IMR-90 (cell line): ENCODE results near the gene TINAG. TPM values are rescaled to one million over a fixed set of nuclear protein-coding genes. Genes with fewer than 3 reads are reported as not detected.

Experiments used
- ATAC-seq: fragments of 200-7000 bp; cut with Tn5 transposase; 2 replicates; pipeline ENCODE4 v1.9.1; 2020; ENCODE audit warnings: low read depth, mild to moderate bottlenecking, moderate library complexity
- BruUV-seq: library from RNA; stranded (reverse); fragments of 400-500 nt; replicated peaks from 2 replicates; lab custom pipeline; 2021; lab: Mats Ljungman, UMichigan
- CTCF ChIA-PET: fragments of 300-600 bp; formaldehyde crosslinking; extraction: SDS; loops from one replicate; lab custom pipeline; 2021; ENCODE audit warnings: antibody characterized with exemption; lab: Yijun Ruan, JAX
- POLR2A ChIA-PET: fragments of 300-600 bp; sonication (Branson Sonifier 250); formaldehyde crosslinking; loops from one replicate; lab custom pipeline; 2022; ENCODE audit warnings: antibody characterized with exemption; ENCODE audit not compliant: unreplicated experiment; lab: Charles Lee
- DNase-seq: peaks from one replicate; pipeline ENCODE4 v3.0.0; 2013
- H2AFZ ChIP-seq: replicated peaks from 2 replicates; pipeline ENCODE3; 2013; ENCODE audit warnings: low read length, mild to moderate bottlenecking; ENCODE audit not compliant: poor library complexity
- H2AK5ac ChIP-seq: 2 replicates; pipeline ENCODE4 v1.6.1; 2013; ENCODE audit warnings: low read depth, low read length, inconsistent platforms
- H2AK9ac ChIP-seq: replicated peaks from 2 replicates; pipeline ENCODE3; 2013; ENCODE audit warnings: mild to moderate bottlenecking, low read depth, low read length, moderate library complexity; ENCODE audit not compliant: poor library complexity
- H2BK120ac ChIP-seq: 2 replicates; pipeline ENCODE4 v1.6.1; 2013; ENCODE audit warnings: low read depth, low read length, inconsistent platforms
- H2BK15ac ChIP-seq: 3 replicates; pipeline ENCODE4 v1.6.1; 2013; ENCODE audit warnings: low read depth, low read length, inconsistent platforms
- H2BK20ac ChIP-seq: 2 replicates; pipeline ENCODE4 v1.6.1; 2013; ENCODE audit warnings: low read depth, mild to moderate bottlenecking, inconsistent platforms, low read length, moderate library complexity
- H2BK5ac ChIP-seq: 2 replicates; pipeline ENCODE4 v1.6.1; 2013; ENCODE audit warnings: mild to moderate bottlenecking, low read depth, low read length, inconsistent platforms; ENCODE audit not compliant: poor library complexity, severe bottlenecking
- H3K14ac ChIP-seq: replicated peaks from 2 replicates; pipeline ENCODE4 v1.6.1; 2013; ENCODE audit warnings: low read depth, low read length, inconsistent platforms
- H3K18ac ChIP-seq: 2 replicates; pipeline ENCODE4 v1.6.1; 2013; ENCODE audit warnings: low read depth, low read length, control low read depth
- H3K23ac ChIP-seq: 2 replicates; pipeline ENCODE4 v1.6.1; 2013; ENCODE audit warnings: low read depth, low read length, inconsistent platforms
- H3K27ac ChIP-seq: 2 replicates; pipeline ENCODE4 v1.5.1; 2013; ENCODE audit warnings: mild to moderate bottlenecking, control low read depth, low read length; ENCODE audit not compliant: insufficient read depth
- H3K27me3 ChIP-seq: 2 replicates; pipeline ENCODE4 v1.6.1; 2013; ENCODE audit warnings: low read length; ENCODE audit not compliant: control insufficient read depth, insufficient read depth
- H3K36me3 ChIP-seq: 2 replicates; pipeline ENCODE4 v1.6.1; 2013; ENCODE audit warnings: low read length, mixed read lengths; ENCODE audit not compliant: control insufficient read depth, insufficient read depth
- H3K4ac ChIP-seq: 2 replicates; pipeline ENCODE4 v1.6.1; 2013; ENCODE audit warnings: low read depth, low read length, inconsistent platforms
- H3K4me1 ChIP-seq: 2 replicates; pipeline ENCODE4 v1.6.1; 2013; ENCODE audit warnings: low read length, mixed read lengths; ENCODE audit not compliant: control insufficient read depth, insufficient read depth
- H3K4me2 ChIP-seq: 2 replicates; pipeline ENCODE4 v1.6.1; 2013; ENCODE audit warnings: low read depth, mild to moderate bottlenecking, control low read depth, low read length, moderate library complexity
- H3K4me3 ChIP-seq: 2 replicates; pipeline ENCODE4 v1.5.1; 2013; ENCODE audit warnings: low read depth, mild to moderate bottlenecking, control low read depth, low read length, moderate library complexity; ENCODE audit not compliant: insufficient read depth
- H3K56ac ChIP-seq: 2 replicates; pipeline ENCODE4 v1.6.1; 2013; ENCODE audit warnings: low read length, inconsistent platforms; ENCODE audit not compliant: insufficient read depth; ENCODE audit errors: extremely low read depth
- H3K79me1 ChIP-seq, 2 experiments: 2 replicates each; pipeline ENCODE4 v1.6.1; 2013; ENCODE audit warnings: low read length in 2 of 2, inconsistent platforms in 1 of 2, low read depth in 1 of 2
- H3K9ac ChIP-seq: 2 replicates; pipeline ENCODE4 v1.6.1; 2013; ENCODE audit warnings: low read depth, low read length, control low read depth
- H3K9me1 ChIP-seq: 2 replicates; pipeline ENCODE4 v1.6.1; 2013; ENCODE audit warnings: low read length, inconsistent platforms; ENCODE audit not compliant: insufficient read depth
- H3K9me3 ChIP-seq: 2 replicates; pipeline ENCODE4 v1.6.1; 2013; ENCODE audit warnings: low read length; ENCODE audit not compliant: control insufficient read depth, insufficient read depth
- H4K20me1 ChIP-seq: 2 replicates; pipeline ENCODE4 v1.6.1; 2013; ENCODE audit warnings: low read length, inconsistent platforms; ENCODE audit not compliant: insufficient read depth
- H4K5ac ChIP-seq: 2 replicates; pipeline ENCODE4 v1.6.1; 2013; ENCODE audit warnings: mild to moderate bottlenecking, low read depth, low read length, control low read depth
- H4K8ac ChIP-seq, 2 experiments: 2 replicates each; pipeline ENCODE4 v1.6.1; 2013; ENCODE audit warnings: low read depth in 2 of 2, low read length in 2 of 2, control low read depth in 1 of 2, inconsistent platforms in 1 of 2
- H4K91ac ChIP-seq: 2 replicates; pipeline ENCODE4 v1.6.1; 2013; ENCODE audit warnings: low read depth, low read length, inconsistent platforms; ENCODE audit not compliant: insufficient read depth
- CEBPB ChIP-seq: IDR thresholded peaks from 2 replicates; pipeline ENCODE4 v1.6.1; 2012; ENCODE audit warnings: low read depth, low read length, improper control_type of control experiment
- CHD1 ChIP-seq: IDR thresholded peaks from 2 replicates; pipeline ENCODE4 v1.6.1; 2012; ENCODE audit warnings: low read depth, low read length, improper control_type of control experiment
- ELK1 ChIP-seq: fragments of 150-350 bp; IDR thresholded peaks from 2 replicates; pipeline ENCODE4 v1.6.1; 2016; ENCODE audit warnings: low read depth, mild to moderate bottlenecking, low read length, moderate library complexity, borderline replicate concordance
- MAFK ChIP-seq: IDR thresholded peaks from 2 replicates; pipeline ENCODE4 v1.6.1; 2012; ENCODE audit warnings: low read depth, low read length, improper control_type of control experiment
- MAZ ChIP-seq: IDR thresholded peaks from 2 replicates; pipeline ENCODE4 v1.6.1; 2012; ENCODE audit warnings: low read depth, mild to moderate bottlenecking, low read length, improper control_type of control experiment, moderate library complexity, borderline replicate concordance
- NFE2L2 ChIP-seq: fragments of 150-350 bp; IDR thresholded peaks from 2 replicates; pipeline ENCODE4 v1.6.1; 2016; ENCODE audit warnings: low read depth, mild to moderate bottlenecking, low read length
- POLR2A ChIP-seq: IDR thresholded peaks from 2 replicates; pipeline ENCODE4 v1.6.1; 2012; ENCODE audit warnings: mild to moderate bottlenecking, low read depth, low read length
- RAD21 ChIP-seq: IDR thresholded peaks from 2 replicates; pipeline ENCODE4 v1.6.1; 2012; ENCODE audit warnings: low read length, improper control_type of control experiment
- RCOR1 ChIP-seq: IDR thresholded peaks from 2 replicates; pipeline ENCODE4 v1.6.1; 2012; ENCODE audit warnings: mild to moderate bottlenecking, low read length, improper control_type of control experiment; ENCODE audit not compliant: insufficient replicate concordance
- SMC3 ChIP-seq: fragments of 150-350 bp; IDR thresholded peaks from 2 replicates; pipeline ENCODE4 v1.6.1; 2016; ENCODE audit warnings: low read depth, mild to moderate bottlenecking, antibody characterized with exemption, low read length, moderate library complexity
- USF2 ChIP-seq: fragments of 150-350 bp; IDR thresholded peaks from 2 replicates; pipeline ENCODE4 v1.6.1; 2017; ENCODE audit warnings: mild to moderate bottlenecking, antibody characterized with exemption, low read length, low read depth
- WGBS, 2 experiments: methylation state at CpG; one replicate each; pipeline versions ENCODE4 v1.1.5 to v1.1.7; 2013; ENCODE audit warnings: missing lambda C conversion rate in 2 of 2; ENCODE audit not compliant: insufficient read length in 1 of 2; ENCODE audit errors: extremely low coverage in 2 of 2; 5-methylcytosine and 5-hydroxymethylcytosine counted together
- dilution Hi-C: fragments of 300-500 bp; cut with HindIII; formaldehyde crosslinking; loops from one replicate; pipeline ENCODE4 v1.14.3; 2018; ENCODE audit warnings: low sequenced_read_pairs; ENCODE audit not compliant: unreplicated experiment
- in situ Hi-C: fragments of 300-500 bp; cut with MboI; formaldehyde crosslinking; loops from 3 replicates; pipeline ENCODE4 v1.14.3; 2019; ENCODE audit warnings: low sequenced_read_pairs, inconsistent platforms, mixed read lengths
- intact Hi-C: fragments of 100-400 bp; cut with micrococcal nuclease; formaldehyde crosslinking; loops from 2 replicates; pipeline ENCODE4 v1.10.0; 2022
- polyA plus RNA-seq, 3 experiments: library from polyadenylated mRNA; depleted of rRNA; stranded (reverse); fragments of >200 nt; gene quantifications; 2 replicates each; pipeline ENCODE4 v1.2.3, GENCODE V29; 2012; ENCODE audit warnings: low replicate concordance in 1 of 3
- total RNA-seq: library from RNA; depleted of rRNA; stranded (reverse); fragments of >200 nt; gene quantifications from 2 replicates; pipeline ENCODE4 v1.2.3, GENCODE V29; 2012
- TF ChIP-seq, protein P1 (sequence below): conservative IDR thresholded peaks from 2 replicates; pipeline ENCODE4 v1.5.1; 2012; ENCODE audit warnings: mild to moderate bottlenecking, low read depth, low read length, improper control_type of control experiment

Gene TINAG
- total and polyA plus RNA-seq, 2 of the 4 experiments (the other 2 are of a cell fraction): not detected

DNA sequence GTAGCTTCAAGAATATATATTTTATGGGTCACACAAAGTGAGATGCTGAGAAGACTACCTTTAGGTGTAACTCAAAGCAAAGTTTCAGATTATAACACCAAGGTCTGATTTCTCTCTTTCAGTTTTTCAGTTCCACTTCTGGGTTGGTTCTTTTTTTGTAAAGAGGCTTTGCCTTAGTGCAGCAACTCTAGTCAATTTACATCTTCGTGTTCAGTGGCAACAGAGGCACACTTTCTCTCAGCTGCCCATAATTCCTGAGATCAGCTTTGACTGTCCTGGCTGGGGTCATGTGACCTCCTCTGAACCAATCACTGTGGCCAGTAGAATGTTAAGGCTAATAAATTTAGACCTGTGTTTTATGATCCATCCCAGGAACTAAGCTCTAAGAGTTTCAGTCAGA is 120.2 kb downstream of the TINAG start:
- Histone ChIP-seq H3K36me3 (no peaks in the 10 kb centered on the region), H3K4me2 (no peak overlapping the region), H3K9me1 (no peaks in the 10 kb centered on the region), H3K27me3 (no peaks in the 10 kb centered on the region), H3K56ac (no peak overlapping the region), H3K4me3 (no peak overlapping the region), H3K9ac (no peak overlapping the region), H3K4ac (no peak overlapping the region), H3K79me1 (no peaks in the 10 kb centered on the region), H2BK15ac (no peak overlapping the region), H4K8ac (no peak overlapping the region), H2BK120ac (no peak overlapping the region), H3K9me3 (no peaks in the 10 kb centered on the region), H3K23ac (no peak overlapping the region), H2BK20ac (no peak overlapping the region), H2AFZ (no peak overlapping the region), H3K18ac (no peak overlapping the region), H3K14ac (no peak overlapping the region), H4K20me1 (no peaks in the 10 kb centered on the region), H2BK5ac (no peak overlapping the region), H2AK5ac (no peak overlapping the region), H2AK9ac (no peak overlapping the region), H4K91ac (no peak overlapping the region), H3K4me1 (no peaks in the 10 kb centered on the region), H3K27ac (no peak overlapping the region), H4K5ac (no peak overlapping the region)
- dilution Hi-C loops: no loop called here
- in situ Hi-C loops: no loop called here
- intact Hi-C loops: no loop called here
- POLR2A ChIA-PET: no interaction called here
- no CpG with 5 or more reads among the region's 1 CpG for WGBS, 2 experiments
- no peak for ATAC-seq
- TF ChIP-seq SMC3 (no peak), MAFK (no peak), CHD1 (no peak), POLR2A (no peak), USF2 (no peak), NFE2L2 (no peak), ELK1 (no peak), RCOR1 (no peak), CEBPB (no peak), MAZ (no peak), RAD21 (no peak)
- TF ChIP-seq, protein P1, sequence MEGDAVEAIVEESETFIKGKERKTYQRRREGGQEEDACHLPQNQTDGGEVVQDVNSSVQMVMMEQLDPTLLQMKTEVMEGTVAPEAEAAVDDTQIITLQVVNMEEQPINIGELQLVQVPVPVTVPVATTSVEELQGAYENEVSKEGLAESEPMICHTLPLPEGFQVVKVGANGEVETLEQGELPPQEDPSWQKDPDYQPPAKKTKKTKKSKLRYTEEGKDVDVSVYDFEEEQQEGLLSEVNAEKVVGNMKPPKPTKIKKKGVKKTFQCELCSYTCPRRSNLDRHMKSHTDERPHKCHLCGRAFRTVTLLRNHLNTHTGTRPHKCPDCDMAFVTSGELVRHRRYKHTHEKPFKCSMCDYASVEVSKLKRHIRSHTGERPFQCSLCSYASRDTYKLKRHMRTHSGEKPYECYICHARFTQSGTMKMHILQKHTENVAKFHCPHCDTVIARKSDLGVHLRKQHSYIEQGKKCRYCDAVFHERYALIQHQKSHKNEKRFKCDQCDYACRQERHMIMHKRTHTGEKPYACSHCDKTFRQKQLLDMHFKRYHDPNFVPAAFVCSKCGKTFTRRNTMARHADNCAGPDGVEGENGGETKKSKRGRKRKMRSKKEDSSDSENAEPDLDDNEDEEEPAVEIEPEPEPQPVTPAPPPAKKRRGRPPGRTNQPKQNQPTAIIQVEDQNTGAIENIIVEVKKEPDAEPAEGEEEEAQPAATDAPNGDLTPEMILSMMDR: no peak
- DNase-seq: no peak
- no TSS peak for BruUV-seq
- CTCF ChIA-PET: interaction anchor here (0.6 kb wide), 1 partner anchor 401 kb away, joined by 3 read pairs; no protein-coding TSS in a partner anchor
